Neural progenitor cell (in vitro differentiated cells): ENCODE results near the gene NAGS. TPM values are rescaled to one million over a fixed set of nuclear protein-coding genes. Genes with fewer than 3 reads are reported as not detected.

Experiments used
- DNase-seq: peaks from one replicate; pipeline ENCODE4 v3.0.0-alpha.2; 2016; ENCODE audit warnings: low spot score
- H2AFZ ChIP-seq: fragments of 200-600 bp; sonication (generic); replicated peaks from 2 replicates; pipeline ENCODE4 v1.6.1; 2016; ENCODE audit warnings: antibody characterized with exemption
- H3F3A ChIP-seq: fragments of 200-600 bp; sonication (generic); 2 replicates; pipeline ENCODE4 v1.6.1; 2016; ENCODE audit warnings: antibody characterized with exemption, low read depth
- H3K27ac ChIP-seq: fragments of 200-600 bp; sonication (generic); 2 replicates; pipeline ENCODE4 v1.5.1; 2016; ENCODE audit warnings: mild to moderate bottlenecking
- H3K27me3 ChIP-seq: fragments of 200-600 bp; sonication (generic); 2 replicates; pipeline ENCODE4 v1.6.1; 2016; ENCODE audit warnings: mild to moderate bottlenecking, moderate library complexity
- H3K36me3 ChIP-seq: fragments of 200-600 bp; sonication (generic); 2 replicates; pipeline ENCODE4 v1.5.1; 2016
- H3K4me1 ChIP-seq: fragments of 200-600 bp; sonication (generic); 2 replicates; pipeline ENCODE4 v1.6.1; 2016; ENCODE audit warnings: mixed run types
- H3K4me2 ChIP-seq: fragments of 200-600 bp; sonication (generic); 2 replicates; pipeline ENCODE4 v1.6.1; 2016
- H3K4me3 ChIP-seq: fragments of 200-600 bp; sonication (generic); 2 replicates; pipeline ENCODE4 v1.5.1; 2016
- H3K79me2 ChIP-seq: fragments of 200-600 bp; sonication (generic); 2 replicates; pipeline ENCODE4 v1.6.1; 2016; ENCODE audit warnings: low read depth
- H3K9ac ChIP-seq: fragments of 200-600 bp; sonication (generic); 2 replicates; pipeline ENCODE4 v1.6.1; 2016
- H3K9me3 ChIP-seq: fragments of 200-600 bp; sonication (generic); 2 replicates; pipeline ENCODE4 v1.5.1; 2016; ENCODE audit warnings: low read depth
- H4K20me1 ChIP-seq: fragments of 200-600 bp; sonication (generic); 2 replicates; pipeline ENCODE4 v1.6.1; 2016; ENCODE audit warnings: low read depth
- H3K27ac Mint-ChIP-seq: 3 replicates; pipeline ENCODE4 v1.8.0; 2021; ENCODE audit warnings: mixed read lengths
- H3K27me3 Mint-ChIP-seq: 2 replicates; pipeline ENCODE4 v1.8.0; 2022; ENCODE audit warnings: low read depth, mild to moderate bottlenecking, inconsistent platforms, moderate library complexity, mixed read lengths; ENCODE audit not compliant: insufficient read depth
- H3K36me3 Mint-ChIP-seq: 3 replicates; pipeline ENCODE4 v1.8.0; 2021; ENCODE audit warnings: mixed read lengths
- H3K4me1 Mint-ChIP-seq: 3 replicates; pipeline ENCODE4 v1.8.0; 2021; ENCODE audit warnings: mixed read lengths
- H3K4me3 Mint-ChIP-seq: 3 replicates; pipeline ENCODE4 v1.8.0; 2021; ENCODE audit warnings: mild to moderate bottlenecking, moderate library complexity, mixed read lengths
- H3K9me3 Mint-ChIP-seq: 3 replicates; pipeline ENCODE4 v1.8.0; 2020; ENCODE audit warnings: mixed read lengths
- EZH2 ChIP-seq: fragments of 200-600 bp; sonication (generic); IDR thresholded peaks from 2 replicates; pipeline ENCODE4 v1.6.1; 2017; ENCODE audit warnings: antibody characterized with exemption, mild to moderate bottlenecking, moderate library complexity
- EZH2phosphoT487 ChIP-seq: fragments of 200-600 bp; sonication (generic); IDR thresholded peaks from 2 replicates; pipeline ENCODE4 v1.6.1; 2017; ENCODE audit warnings: antibody characterized with exemption
- total RNA-seq: library from RNA; depleted of rRNA; stranded (reverse); fragments of >200 nt; gene quantifications from 2 replicates; pipeline ENCODE4 v1.2.3, GENCODE V29; 2015; ENCODE audit warnings: low replicate concordance
- TF ChIP-seq, protein P1 (sequence below): fragments of 200-600 bp; sonication (generic); IDR thresholded peaks from 2 replicates; pipeline ENCODE4 v1.5.1; 2017; ENCODE audit warnings: antibody characterized with exemption, mild to moderate bottlenecking

NAGS gene
- total RNA-seq, 1 donor from 2014 or later, result 1.8 TPM

DNA sequence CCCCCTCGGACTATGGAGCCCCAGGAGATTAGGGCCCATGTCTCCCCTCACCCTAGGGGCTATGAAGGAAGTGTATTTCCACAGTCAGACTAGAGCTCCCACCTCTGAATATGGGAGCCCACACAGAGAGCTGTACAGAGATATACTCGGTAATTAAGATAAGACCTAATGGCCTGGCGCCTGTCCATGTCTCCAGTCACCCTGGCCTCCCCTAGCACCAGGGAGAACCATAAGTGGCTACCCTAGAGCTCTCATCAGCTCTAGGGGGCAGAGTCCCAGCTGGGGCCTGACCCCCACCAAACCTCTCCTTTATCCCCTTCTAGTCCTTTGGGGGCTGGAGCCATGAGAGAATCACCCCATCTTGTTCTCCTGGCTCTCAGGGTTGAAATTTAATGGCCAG is 8.0 kb downstream of the NAGS start:
- H3K36me3 Mint-ChIP-seq, result peaks cover 2% of the 10 kb centered on the region
- peaks cover 16% of the 10 kb centered on the region for H3F3A ChIP-seq
- TF ChIP-seq, protein P1, sequence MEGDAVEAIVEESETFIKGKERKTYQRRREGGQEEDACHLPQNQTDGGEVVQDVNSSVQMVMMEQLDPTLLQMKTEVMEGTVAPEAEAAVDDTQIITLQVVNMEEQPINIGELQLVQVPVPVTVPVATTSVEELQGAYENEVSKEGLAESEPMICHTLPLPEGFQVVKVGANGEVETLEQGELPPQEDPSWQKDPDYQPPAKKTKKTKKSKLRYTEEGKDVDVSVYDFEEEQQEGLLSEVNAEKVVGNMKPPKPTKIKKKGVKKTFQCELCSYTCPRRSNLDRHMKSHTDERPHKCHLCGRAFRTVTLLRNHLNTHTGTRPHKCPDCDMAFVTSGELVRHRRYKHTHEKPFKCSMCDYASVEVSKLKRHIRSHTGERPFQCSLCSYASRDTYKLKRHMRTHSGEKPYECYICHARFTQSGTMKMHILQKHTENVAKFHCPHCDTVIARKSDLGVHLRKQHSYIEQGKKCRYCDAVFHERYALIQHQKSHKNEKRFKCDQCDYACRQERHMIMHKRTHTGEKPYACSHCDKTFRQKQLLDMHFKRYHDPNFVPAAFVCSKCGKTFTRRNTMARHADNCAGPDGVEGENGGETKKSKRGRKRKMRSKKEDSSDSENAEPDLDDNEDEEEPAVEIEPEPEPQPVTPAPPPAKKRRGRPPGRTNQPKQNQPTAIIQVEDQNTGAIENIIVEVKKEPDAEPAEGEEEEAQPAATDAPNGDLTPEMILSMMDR, result no peak
- TF ChIP-seq EZH2phosphoT487 (no peak), EZH2 (no peak)
- no peak overlapping the region for H3K9ac ChIP-seq
- no peaks in the 10 kb centered on the region for H3K36me3 ChIP-seq
- H3K4me1 ChIP-seq, result peaks cover 8% of the 10 kb centered on the region
- H4K20me1 ChIP-seq, result peaks cover 8% of the 10 kb centered on the region
- H3K4me3 Mint-ChIP-seq, result no peak overlapping the region
- peaks cover 12% of the 10 kb centered on the region for H3K27me3 Mint-ChIP-seq
- H3K9me3 ChIP-seq, result no peaks in the 10 kb centered on the region
- peaks cover 9% of the 10 kb centered on the region for H3K79me2 ChIP-seq
- no peak overlapping the region for H3K4me3 ChIP-seq
- no peaks in the 10 kb centered on the region for H3K9me3 Mint-ChIP-seq
- H3K4me1 Mint-ChIP-seq, result peaks cover 14% of the 10 kb centered on the region
- peaks cover 5% of the 10 kb centered on the region for H3K27me3 ChIP-seq
- no peak overlapping the region for H3K27ac ChIP-seq
- no peak for DNase-seq
- no peak overlapping the region for H3K4me2 ChIP-seq
- H2AFZ ChIP-seq, result no peak overlapping the region
- no peak overlapping the region for H3K27ac Mint-ChIP-seq

DNA sequence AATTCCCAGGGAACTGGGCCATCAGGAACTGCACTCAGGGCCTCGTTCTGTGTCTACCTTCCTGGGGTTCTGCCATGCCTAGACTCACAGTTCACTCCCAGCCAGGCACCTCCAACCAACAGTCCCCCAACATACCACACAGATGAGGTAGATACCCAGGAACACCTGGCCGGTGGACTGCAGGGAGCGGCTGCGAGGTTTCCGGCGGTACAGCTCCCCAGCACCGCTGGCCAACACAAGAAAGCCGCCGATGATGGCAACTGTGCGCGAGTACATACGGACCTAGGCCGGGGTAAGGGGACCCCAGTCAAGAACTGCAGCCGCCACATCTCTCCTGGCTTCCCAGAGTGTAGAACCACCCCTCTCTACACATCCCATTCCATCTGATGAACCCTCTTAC is 8.5 kb downstream of the NAGS start:
- peaks cover 2% of the 10 kb centered on the region for H3K36me3 Mint-ChIP-seq
- Histone ChIP-seq H3K9ac (no peak overlapping the region), H3K9me3 (no peaks in the 10 kb centered on the region), H3K27ac (no peak overlapping the region), H2AFZ (no peak overlapping the region), H3K4me1 (peaks cover 3% of the 10 kb centered on the region), H3K36me3 (no peaks in the 10 kb centered on the region), H3F3A (peaks cover 12% of the 10 kb centered on the region), H3K79me2 (peaks cover 9% of the 10 kb centered on the region), H3K4me3 (no peak overlapping the region), H3K27me3 (peaks cover 3% of the 10 kb centered on the region), H4K20me1 (peaks cover 3% of the 10 kb centered on the region), H3K4me2 (no peak overlapping the region)
- peak overlapping the region; percentile 77 for H3K4me3 Mint-ChIP-seq
- H3K27ac Mint-ChIP-seq, result no peak overlapping the region
- peaks cover 8% of the 10 kb centered on the region for H3K27me3 Mint-ChIP-seq
- DNase-seq, result no peak
- TF ChIP-seq EZH2phosphoT487, result no peak
- TF ChIP-seq EZH2, result no peak
- TF ChIP-seq, protein P1, result no peak
- no peaks in the 10 kb centered on the region for H3K9me3 Mint-ChIP-seq
- H3K4me1 Mint-ChIP-seq, result peaks cover 12% of the 10 kb centered on the region

DNA sequence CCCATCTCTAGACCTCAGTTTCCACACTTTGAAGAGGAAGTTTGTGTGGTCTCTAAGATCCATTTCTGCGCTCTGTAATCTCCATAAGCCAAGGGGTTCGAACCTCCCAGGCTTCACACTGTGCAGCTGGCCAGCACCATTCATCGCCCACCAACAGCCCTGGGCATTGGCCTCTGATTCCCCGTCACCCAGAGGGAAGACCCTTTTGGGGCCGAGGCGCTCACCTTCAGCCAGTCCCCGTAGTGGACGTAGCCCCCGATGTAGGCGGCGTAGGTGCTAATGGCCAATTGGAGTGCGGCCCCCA is 9.7 kb downstream of the NAGS start:
- Mint-ChIP-seq H3K27me3 (peaks cover 6% of the 10 kb centered on the region), H3K9me3 (no peaks in the 10 kb centered on the region), H3K36me3 (peaks cover 2% of the 10 kb centered on the region), H3K4me1 (peaks cover 6% of the 10 kb centered on the region), H3K4me3 (peak overlapping the region; percentile 100), H3K27ac (peak overlapping the region; percentile 99)
- Histone ChIP-seq H3K4me1 (no peaks in the 10 kb centered on the region), H3K9me3 (no peaks in the 10 kb centered on the region), H3K79me2 (peaks cover 9% of the 10 kb centered on the region), H3K9ac (peak overlapping the region; percentile 86), H2AFZ (peak overlapping the region; percentile 99), H4K20me1 (no peaks in the 10 kb centered on the region), H3K27ac (no peak overlapping the region), H3K27me3 (no peaks in the 10 kb centered on the region), H3K4me3 (peak overlapping the region; percentile 98), H3F3A (peaks cover 12% of the 10 kb centered on the region), H3K4me2 (peak overlapping the region; percentile 94), H3K36me3 (no peaks in the 10 kb centered on the region)
- TF ChIP-seq, protein P1, result no peak
- TF ChIP-seq EZH2 (no peak), EZH2phosphoT487 (no peak)
- DNase-seq, result no peak
